ENCODE data around the gene MAB21L2.

Gene MAB21L2

GRCh38 chr4:150625033-150625432 is 43.1 kb downstream of the MAB21L2 start:
- no peak for DNase-seq

DNA sequence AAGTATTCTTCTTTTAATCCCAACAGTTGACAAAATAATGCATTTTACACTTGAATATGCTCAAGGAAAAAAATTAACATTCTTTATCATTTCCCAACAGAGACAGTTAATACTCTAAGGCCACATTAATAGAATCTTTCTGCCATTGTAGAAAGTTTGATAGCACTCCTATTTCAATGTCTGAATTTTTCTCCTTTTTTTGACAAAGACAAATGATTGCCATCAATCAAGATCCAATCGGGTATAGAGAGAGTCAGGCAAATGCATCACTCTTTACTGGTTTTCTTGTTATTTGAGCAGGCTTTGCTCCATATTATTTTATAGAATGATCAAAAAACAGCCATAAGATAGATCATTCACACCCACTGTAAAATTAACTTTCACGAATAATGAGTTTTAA is 46.1 kb downstream of the MAB21L2 start:
- DNase-seq = no peak

DNA sequence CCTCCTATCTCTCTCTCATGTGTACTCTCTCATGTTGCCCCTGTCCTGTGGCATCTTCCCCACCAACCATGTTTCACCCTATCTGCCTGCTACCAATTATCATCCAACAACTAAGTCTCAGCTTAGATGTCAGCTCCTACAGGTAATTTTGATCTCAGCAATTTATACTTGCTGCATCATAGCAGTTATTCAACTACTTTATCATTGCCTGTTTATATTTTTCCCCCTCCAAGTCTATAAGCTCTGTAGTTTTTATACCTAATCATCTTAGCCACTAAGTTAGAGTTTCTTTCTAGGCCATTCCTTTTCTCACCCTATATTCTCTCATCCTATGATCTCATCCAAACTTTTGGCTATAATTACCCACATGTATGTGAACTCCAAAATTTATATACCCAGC is 50.7 kb downstream of the MAB21L2 start:
- no peak for DNase-seq

Measured in stimulated activated CD4-positive, alpha-beta T cell treated with anti-CD3 and anti-CD28 coated beads, Interleukin-15, amount 100 ng/mL, for 24 hours (primary cell).